NCI-H1092 treated with DMSO at 0.1 percent for 48 hours (cell line): ENCODE measurements around the gene CDH4.
"Not testable (repeated sequence)": the region's sequence is repeated elsewhere in the genome, so short reads cannot be mapped to it uniquely, and the experiment has no call there.

Experiments used
- DNase-seq: peaks from one replicate; lab custom pipeline; 2025; lab: John Stamatoyannopoulos, UW

CDH4 gene

DNA sequence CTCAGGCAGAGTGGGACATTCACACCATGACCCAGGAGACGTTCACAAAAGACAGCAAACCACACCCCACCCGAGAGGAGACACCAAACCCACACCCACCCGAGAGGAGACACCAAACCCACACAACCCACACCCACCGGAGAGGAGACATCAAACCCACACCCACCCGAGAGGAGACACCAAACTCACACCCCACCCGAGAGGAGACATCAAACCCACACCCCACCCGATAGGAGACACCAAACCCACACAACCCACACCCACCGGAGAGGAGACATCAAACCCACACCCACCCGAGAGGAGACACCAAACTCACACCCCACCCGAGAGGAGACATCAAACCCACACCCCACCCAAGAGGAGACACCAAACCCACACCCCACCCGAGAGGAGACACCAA lies 729.6 kb downstream of the CDH4 start:
- DNase-seq = not testable (repeated sequence)

GRCh38 chr20:61982191-61982950 lies 730.3 kb downstream of the CDH4 start:
- no peak for DNase-seq

DNA sequence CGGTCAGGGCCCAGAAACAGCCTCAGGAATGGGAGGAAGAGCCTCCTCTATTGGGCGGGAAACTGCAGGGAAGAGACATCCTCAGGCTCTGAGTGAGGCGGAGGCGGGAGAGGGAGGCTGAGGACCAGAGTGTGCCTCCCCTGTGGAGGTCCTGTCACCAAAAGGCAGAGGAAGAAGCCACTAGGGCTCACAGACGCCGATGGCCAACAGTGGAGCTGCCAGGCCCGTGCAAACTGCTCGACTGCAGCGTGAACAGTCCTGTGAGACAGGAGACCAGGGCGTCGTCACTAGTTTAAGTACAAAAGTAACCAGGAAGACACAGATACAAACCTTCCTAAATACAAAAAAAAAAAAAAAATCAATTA lies 730.9 kb downstream of the CDH4 start:
- no peak for DNase-seq

GRCh38 chr20:61983965-61984364 lies 731.9 kb downstream of the CDH4 start:
- no peak for DNase-seq

GRCh38 chr20:61984431-61984830 lies 732.4 kb downstream of the CDH4 start:
- not testable (repeated sequence) for DNase-seq

DNA sequence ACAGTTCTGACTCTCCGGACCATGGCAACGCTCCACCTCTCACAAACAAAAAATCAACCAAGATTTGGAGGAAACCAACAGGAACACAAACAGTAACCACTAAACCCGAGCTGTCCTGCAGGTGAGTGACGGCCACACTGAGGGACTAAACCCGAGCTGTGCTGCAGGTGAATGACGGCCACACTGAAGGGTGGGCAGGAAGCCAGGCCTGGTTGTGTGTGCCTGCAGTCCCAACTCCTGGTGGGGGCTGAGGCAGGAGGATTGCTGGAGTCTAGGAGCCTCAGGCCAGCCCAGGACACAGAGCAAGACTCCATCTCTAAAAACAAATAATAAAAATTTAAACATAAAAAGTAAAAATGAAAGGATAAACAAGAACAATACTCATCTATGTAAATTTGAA lies 733.0 kb downstream of the CDH4 start:
- DNase-seq = no peak

DNA sequence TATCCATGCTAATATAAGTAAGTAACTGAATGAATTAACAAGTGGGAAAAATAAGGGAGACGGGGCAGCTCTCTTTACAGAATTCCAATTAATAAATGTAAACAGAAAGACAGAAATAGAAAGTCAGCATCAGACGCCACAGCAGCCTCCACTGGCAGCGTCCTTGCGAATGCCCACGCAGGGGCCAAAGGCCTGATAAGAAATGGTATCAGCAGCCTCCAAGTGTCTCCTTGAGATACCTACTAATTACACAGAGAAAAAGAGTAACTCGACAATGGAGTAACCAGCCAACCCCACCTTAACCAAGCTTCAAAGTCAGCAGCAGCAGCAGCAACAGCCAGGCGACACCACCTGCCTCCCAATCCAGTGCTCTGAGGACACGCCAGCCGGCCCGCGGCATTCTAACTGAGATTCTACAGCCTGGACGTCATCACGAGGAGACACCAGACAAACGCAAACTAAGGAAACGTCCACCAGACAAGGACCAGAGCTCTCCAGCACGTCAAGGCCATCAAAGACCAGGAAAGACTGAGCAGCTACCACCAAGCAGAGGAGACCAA lies 734.8 kb downstream of the CDH4 start:
- DNase-seq = no peak

- no peak for DNase-seq
These were observed 736.6 kb downstream of the CDH4 start for GRCh38 chr20:61988665-61989064.

- no peak for DNase-seq
These were observed 737.7 kb downstream of the CDH4 start for GRCh38 chr20:61989741-61990140.
